SH-SY5Y (cell line): ENCODE data around the gene FOXP1.

Experiments
- GATA2 ChIP-seq: IDR thresholded peaks from 2 replicates; pipeline ENCODE4 v1.6.1; 2011; ENCODE audit warnings: mild to moderate bottlenecking, low read depth, low read length
- GATA3 ChIP-seq: IDR thresholded peaks from 2 replicates; pipeline ENCODE4 v1.6.1; 2011; ENCODE audit warnings: low read depth, mild to moderate bottlenecking, low read length, moderate library complexity

The FOXP1 gene

GRCh38 chr3:71425491-71426071 lies 157.9 kb downstream of the FOXP1 start:
- TF ChIP-seq GATA2 (no peak), GATA3 (no peak)

GRCh38 chr3:71423151-71423906 lies 160.2 kb downstream of the FOXP1 start:
- no peak for TF ChIP-seq GATA3
- TF ChIP-seq GATA2, result no peak

GRCh38 chr3:71421820-71422566 lies 161.5 kb downstream of the FOXP1 start:
- TF ChIP-seq GATA3, result no peak

- TF ChIP-seq GATA2, result no peak
- TF ChIP-seq GATA3, result no peak
Observed at GRCh38 chr3:71421475-71421819, 162.1 kb downstream of the FOXP1 start.

- TF ChIP-seq GATA3 (no peak), GATA2 (no peak)
Observed at GRCh38 chr3:71419369-71419768, 164.2 kb downstream of the FOXP1 start.

- no peak for TF ChIP-seq GATA3
- TF ChIP-seq GATA2, result no peak
Observed at GRCh38 chr3:71417791-71418190, 165.7 kb downstream of the FOXP1 start.

- TF ChIP-seq GATA2, result no peak
- TF ChIP-seq GATA3, result no peak
Observed at GRCh38 chr3:71416876-71417275, 166.7 kb downstream of the FOXP1 start.

- TF ChIP-seq GATA3 (no peak), GATA2 (no peak)
Observed at GRCh38 chr3:71415681-71416122, 167.8 kb downstream of the FOXP1 start.

GRCh38 chr3:71414189-71414927 lies 169.2 kb downstream of the FOXP1 start:
- TF ChIP-seq GATA2, result no peak
- no peak for TF ChIP-seq GATA3

- TF ChIP-seq GATA2, result no peak
- TF ChIP-seq GATA3, result no peak
Observed at GRCh38 chr3:71413572-71413971, 170.0 kb downstream of the FOXP1 start.

GRCh38 chr3:71409352-71409751 lies 174.2 kb downstream of the FOXP1 start:
- no peak for TF ChIP-seq GATA3
- TF ChIP-seq GATA2, result no peak

GRCh38 chr3:71408903-71409302 lies 174.6 kb downstream of the FOXP1 start:
- TF ChIP-seq GATA3, result no peak
- TF ChIP-seq GATA2, result no peak

GRCh38 chr3:71407823-71408222 lies 175.7 kb downstream of the FOXP1 start:
- no peak for TF ChIP-seq GATA2
- TF ChIP-seq GATA3, result no peak
